AG09309 (cell line): ENCODE measurements around the gene UTP11.

Source experiments
- DNase-seq: peaks from one replicate; pipeline ENCODE4 v3.0.0-alpha.2; 2010; ENCODE audit warnings: low read depth
- H3K4me3 ChIP-seq: 2 replicates; pipeline ENCODE4 v1.5.1; 2011; ENCODE audit warnings: mild to moderate bottlenecking, low read depth, low read length, moderate library complexity; ENCODE audit not compliant: control insufficient read depth
- CTCF ChIP-seq: IDR thresholded peaks from 2 replicates; pipeline ENCODE4 v1.5.1; 2011; ENCODE audit warnings: mild to moderate bottlenecking, low read depth, low read length, inconsistent platforms; ENCODE audit not compliant: insufficient read depth, control insufficient read depth; ENCODE audit errors: missing control alignments

UTP11 gene

GRCh38 chr1:38039331-38040088 lies 27.0 kb downstream of the UTP11 start:
- no peak for DNase-seq
- no peak overlapping the region for H3K4me3 ChIP-seq
- TF ChIP-seq CTCF, result no peak

- TF ChIP-seq CTCF, result no peak
- no peak for DNase-seq
- no peak overlapping the region for H3K4me3 ChIP-seq
Measured at GRCh38 chr1:38041936-38042834, 29.7 kb downstream of the UTP11 start.

- no peak for TF ChIP-seq CTCF
- DNase-seq, result no peak
- H3K4me3 ChIP-seq, result no peak overlapping the region
Measured at GRCh38 chr1:38043036-38043747, 30.7 kb downstream of the UTP11 start.

GRCh38 chr1:38044221-38045215 lies 32.0 kb downstream of the UTP11 start:
- peak overlapping the region; percentile 32 for H3K4me3 ChIP-seq
- DNase-seq, result no peak
- TF ChIP-seq CTCF, result no peak

- DNase-seq, result no peak
- H3K4me3 ChIP-seq, result no peak overlapping the region
- no peak for TF ChIP-seq CTCF
Measured at GRCh38 chr1:38045401-38046332, 33.1 kb downstream of the UTP11 start.
